ENCODE measurements around the gene LYZL4.

Gene LYZL4

GRCh38 chr3:42387802-42388651 is 22.4 kb downstream of the LYZL4 start:
- TF ChIP-seq CSDC2 (CRISPR knock-in tag; IDR thresholded peaks at IDR 0.05): no peak
- no peak for TF ChIP-seq OSR1 (CRISPR knock-in tag; IDR thresholded peaks at IDR 0.05)
- no peak for TF ChIP-seq PPARA (CRISPR knock-in tag; IDR thresholded peaks at IDR 0.05; ENCODE audit: borderline replicate concordance)
- no peak for TF ChIP-seq ZNF565 (CRISPR knock-in tag; conservative IDR thresholded peaks at IDR 0.05; ENCODE audit: low read depth)
- TF ChIP-seq SNAI2 (CRISPR knock-in tag; IDR thresholded peaks at IDR 0.05): no peak
- TF ChIP-seq BACH2 (CRISPR knock-in tag; IDR thresholded peaks at IDR 0.05; ENCODE audit: borderline replicate concordance): no peak
- no peak for TF ChIP-seq ZFP3 (CRISPR knock-in tag; IDR thresholded peaks at IDR 0.05)
- no peak for TF ChIP-seq ZNF70 (CRISPR knock-in tag; IDR thresholded peaks at IDR 0.05)
- TF ChIP-seq CREB5 (CRISPR knock-in tag; IDR thresholded peaks at IDR 0.05; ENCODE audit: low read depth): no peak
- TF ChIP-seq, protein P1, sequence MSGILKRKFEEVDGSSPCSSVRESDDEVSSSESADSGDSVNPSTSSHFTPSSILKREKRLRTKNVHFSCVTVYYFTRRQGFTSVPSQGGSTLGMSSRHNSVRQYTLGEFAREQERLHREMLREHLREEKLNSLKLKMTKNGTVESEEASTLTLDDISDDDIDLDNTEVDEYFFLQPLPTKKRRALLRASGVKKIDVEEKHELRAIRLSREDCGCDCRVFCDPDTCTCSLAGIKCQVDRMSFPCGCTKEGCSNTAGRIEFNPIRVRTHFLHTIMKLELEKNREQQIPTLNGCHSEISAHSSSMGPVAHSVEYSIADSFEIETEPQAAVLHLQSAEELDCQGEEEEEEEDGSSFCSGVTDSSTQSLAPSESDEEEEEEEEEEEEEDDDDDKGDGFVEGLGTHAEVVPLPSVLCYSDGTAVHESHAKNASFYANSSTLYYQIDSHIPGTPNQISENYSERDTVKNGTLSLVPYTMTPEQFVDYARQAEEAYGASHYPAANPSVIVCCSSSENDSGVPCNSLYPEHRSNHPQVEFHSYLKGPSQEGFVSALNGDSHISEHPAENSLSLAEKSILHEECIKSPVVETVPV (CRISPR knock-in tag; IDR thresholded peaks at IDR 0.05): no peak
- no peak for TF ChIP-seq RARB (CRISPR knock-in tag; IDR thresholded peaks at IDR 0.05)
- no peak for TF ChIP-seq TCF4 (CRISPR knock-in tag; IDR thresholded peaks at IDR 0.05; ENCODE audit: borderline replicate concordance)
- TF ChIP-seq GLIS3 (CRISPR knock-in tag; IDR thresholded peaks at IDR 0.05): no peak
- ATAC-seq: no peak

DNA sequence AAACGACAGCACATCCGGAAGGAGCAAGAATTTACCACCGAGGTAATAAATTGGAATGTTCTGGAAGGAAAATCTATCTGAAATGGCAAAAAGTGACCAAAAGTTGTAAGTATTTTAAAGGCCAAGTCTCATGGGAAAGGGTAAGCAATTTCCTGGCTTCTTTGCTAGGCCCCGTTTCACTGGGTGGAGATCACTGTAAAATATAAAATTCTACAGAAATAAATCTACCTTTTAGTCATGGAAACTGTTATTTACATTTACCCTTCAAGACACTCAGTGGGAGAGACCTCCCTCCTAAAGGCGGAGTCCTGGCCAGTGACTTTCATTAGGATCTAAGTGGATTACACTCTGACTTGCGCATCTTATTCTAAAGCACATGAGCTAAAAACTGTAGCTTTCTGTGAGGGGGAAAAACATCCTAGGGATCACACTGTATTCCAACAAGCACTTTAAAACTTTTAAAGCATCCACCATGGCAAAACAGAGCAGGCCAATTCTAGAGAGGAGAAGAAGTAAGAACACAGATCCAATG is 28.8 kb downstream of the LYZL4 start:
- TF ChIP-seq RARB (CRISPR knock-in tag; IDR thresholded peaks at IDR 0.05) (no peak), BACH2 (CRISPR knock-in tag; IDR thresholded peaks at IDR 0.05; ENCODE audit: borderline replicate concordance) (no peak), ARNTL (CRISPR knock-in tag; IDR thresholded peaks at IDR 0.05; ENCODE audit: borderline replicate concordance, low read depth) (no peak), CREB5 (CRISPR knock-in tag; IDR thresholded peaks at IDR 0.05; ENCODE audit: low read depth) (no peak), ISL1 (CRISPR knock-in tag; IDR thresholded peaks at IDR 0.05) (no peak), ZNF565 (CRISPR knock-in tag; conservative IDR thresholded peaks at IDR 0.05; ENCODE audit: low read depth) (no peak), PPARA (CRISPR knock-in tag; IDR thresholded peaks at IDR 0.05; ENCODE audit: borderline replicate concordance) (no peak), ZFP30 (CRISPR knock-in tag; IDR thresholded peaks at IDR 0.05) (no peak), GLIS3 (CRISPR knock-in tag; IDR thresholded peaks at IDR 0.05) (no peak), TCF4 (CRISPR knock-in tag; IDR thresholded peaks at IDR 0.05; ENCODE audit: borderline replicate concordance) (no peak), ZFP3 (CRISPR knock-in tag; IDR thresholded peaks at IDR 0.05) (no peak), ESRRG (CRISPR knock-in tag; IDR thresholded peaks at IDR 0.05) (no peak), OSR1 (CRISPR knock-in tag; IDR thresholded peaks at IDR 0.05) (no peak), ZNF8 (CRISPR knock-in tag; IDR thresholded peaks at IDR 0.05) (no peak)
- TF ChIP-seq, protein P1 (CRISPR knock-in tag; IDR thresholded peaks at IDR 0.05): no peak
- no peak for ATAC-seq

DNA sequence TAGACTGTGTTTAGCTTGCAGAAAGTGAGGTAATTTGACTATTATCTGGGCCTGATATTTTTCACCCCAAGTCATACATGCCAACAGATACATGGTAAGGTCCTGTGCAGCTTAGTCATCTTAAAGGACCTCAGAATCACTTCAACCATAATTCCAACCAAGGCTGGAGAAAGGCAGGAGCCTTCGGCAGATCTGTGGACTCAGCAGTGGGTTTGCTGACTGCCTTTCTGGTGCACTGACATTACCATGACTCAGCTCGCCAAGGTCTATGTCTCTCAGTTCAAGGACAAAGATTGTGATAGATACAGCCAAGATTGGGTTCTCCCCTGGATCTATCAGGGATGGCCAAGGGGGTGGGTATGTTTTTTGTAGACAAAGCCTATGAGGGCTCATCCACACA is 32.7 kb downstream of the LYZL4 start:
- ATAC-seq: no peak
- TF ChIP-seq ZC3H10 (CRISPR knock-in tag; IDR thresholded peaks at IDR 0.05): no peak
- TF ChIP-seq ISL1 (CRISPR knock-in tag; IDR thresholded peaks at IDR 0.05): no peak
- TF ChIP-seq CREB5 (CRISPR knock-in tag; IDR thresholded peaks at IDR 0.05; ENCODE audit: low read depth): no peak
- TF ChIP-seq, protein P1 (CRISPR knock-in tag; IDR thresholded peaks at IDR 0.05): no peak
- no peak for TF ChIP-seq PPARA (CRISPR knock-in tag; IDR thresholded peaks at IDR 0.05; ENCODE audit: borderline replicate concordance)
- TF ChIP-seq ZFP30 (CRISPR knock-in tag; IDR thresholded peaks at IDR 0.05): no peak
- no peak for TF ChIP-seq OSR1 (CRISPR knock-in tag; IDR thresholded peaks at IDR 0.05)
- TF ChIP-seq TOX (CRISPR knock-in tag; IDR thresholded peaks at IDR 0.05; ENCODE audit: borderline replicate concordance): no peak
- TF ChIP-seq ZNF8 (CRISPR knock-in tag; IDR thresholded peaks at IDR 0.05): no peak
- no peak for TF ChIP-seq TCF4 (CRISPR knock-in tag; IDR thresholded peaks at IDR 0.05; ENCODE audit: borderline replicate concordance)
- TF ChIP-seq ZNF70 (CRISPR knock-in tag; IDR thresholded peaks at IDR 0.05): no peak
- TF ChIP-seq ZFP3 (CRISPR knock-in tag; IDR thresholded peaks at IDR 0.05): no peak
- no peak for TF ChIP-seq GLIS3 (CRISPR knock-in tag; IDR thresholded peaks at IDR 0.05)
- no peak for TF ChIP-seq PATZ1 (CRISPR knock-in tag; IDR thresholded peaks at IDR 0.05; ENCODE audit: borderline replicate concordance)
